Raji (cell line): ENCODE data around the gene KCNK13.

ENCODE experiments used
- POLR2A ChIP-seq: IDR thresholded peaks from 2 replicates; pipeline ENCODE4 v1.6.1; 2011; ENCODE audit warnings: low read depth, low read length, control low read depth; ENCODE audit not compliant: insufficient read depth

KCNK13 gene

GRCh38 chr14:90194706-90195105 is 132.9 kb downstream of the KCNK13 start:
- TF ChIP-seq POLR2A, result no peak

GRCh38 chr14:90198541-90199060 is 136.8 kb downstream of the KCNK13 start:
- no peak for TF ChIP-seq POLR2A

DNA sequence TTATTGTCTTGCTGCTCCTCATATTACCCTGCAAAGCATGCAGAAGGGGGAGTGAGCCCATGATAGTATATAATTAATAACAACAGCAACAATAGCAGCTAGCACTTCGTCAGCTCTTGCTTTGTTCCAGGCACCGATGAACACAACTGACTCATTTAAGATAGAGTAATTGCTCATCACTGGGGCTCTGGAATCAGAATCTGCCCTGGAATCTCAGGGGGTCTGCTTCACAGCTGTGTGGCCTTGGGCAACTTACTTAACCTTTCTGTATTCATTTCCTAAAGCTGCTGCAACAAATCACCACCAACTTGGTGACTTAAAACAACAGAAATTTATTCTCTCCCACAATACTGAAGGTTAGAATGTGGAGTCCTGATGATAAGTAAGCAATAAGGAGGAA is 139.6 kb downstream of the KCNK13 start:
- no peak for TF ChIP-seq POLR2A

DNA sequence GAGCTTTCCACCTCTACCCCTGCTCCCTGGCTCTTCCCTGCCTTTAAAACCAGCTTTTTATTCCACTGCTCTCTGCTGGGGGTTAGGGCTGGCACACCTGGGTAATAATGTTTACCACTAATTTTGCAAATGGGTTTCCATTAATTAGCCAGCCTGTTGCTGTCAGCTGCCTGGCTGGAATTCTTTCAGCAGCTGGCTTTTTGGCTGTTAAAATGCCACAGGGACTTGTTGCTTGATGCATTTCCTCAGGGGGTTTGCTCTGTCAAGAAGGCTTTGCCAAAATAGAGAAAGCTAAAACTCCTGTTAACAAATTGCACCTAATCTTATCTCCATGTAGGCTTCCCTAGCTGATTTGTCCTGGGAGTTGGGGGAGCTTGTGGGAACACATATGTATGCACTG is 142.7 kb downstream of the KCNK13 start:
- no peak for TF ChIP-seq POLR2A

DNA sequence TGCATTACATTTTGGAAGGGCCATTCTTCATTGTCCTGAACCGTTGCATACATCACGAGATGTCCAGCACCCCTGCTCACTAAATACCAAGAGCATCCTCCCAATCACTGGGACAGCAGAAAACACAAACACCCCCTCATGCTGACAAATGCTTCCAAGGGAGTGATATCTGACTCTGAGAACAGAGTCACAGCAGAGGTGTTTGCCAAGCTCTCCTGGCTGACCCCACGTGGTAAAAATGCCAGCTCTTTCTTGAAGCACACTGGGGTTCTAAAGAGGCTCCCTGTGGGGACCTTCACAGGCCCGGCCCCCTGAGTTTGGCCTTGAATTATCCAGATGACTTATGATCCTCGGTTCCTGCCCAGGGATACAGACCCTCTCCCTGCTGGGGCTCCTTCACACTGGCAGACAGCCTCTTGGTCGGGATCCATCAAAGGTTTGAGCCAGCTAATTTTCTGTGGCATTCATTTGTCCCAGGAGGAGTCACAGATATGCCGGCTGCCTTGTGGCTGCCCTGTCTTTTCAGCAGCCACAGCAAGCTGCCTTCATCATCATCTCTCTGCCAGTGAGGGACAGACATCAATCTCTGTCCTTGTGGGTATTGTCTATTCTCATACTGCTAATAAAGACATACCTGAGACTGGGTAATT is 151.4 kb downstream of the KCNK13 start:
- TF ChIP-seq POLR2A, result no peak

DNA sequence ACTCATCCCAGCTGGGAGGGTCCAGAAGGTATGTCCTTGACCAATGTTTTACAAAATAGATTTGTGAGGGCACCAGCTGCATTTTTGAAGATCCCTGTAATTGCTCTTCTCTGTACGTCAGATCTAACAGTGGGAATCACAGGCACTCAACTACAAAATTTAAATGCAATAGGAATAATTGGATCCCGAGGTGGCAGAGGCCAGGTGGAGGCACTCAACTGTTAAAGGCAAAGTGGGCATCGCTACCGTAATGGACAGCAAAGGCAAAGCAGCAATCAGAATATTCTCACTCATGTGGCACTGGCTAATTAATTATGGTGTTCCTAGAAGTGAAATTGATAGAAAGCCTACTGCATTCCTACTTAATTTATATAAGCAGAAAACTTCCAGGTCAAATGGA is 166.7 kb downstream of the KCNK13 start:
- TF ChIP-seq POLR2A, result no peak
